CD4-positive, alpha-beta T cell treated with Interleukin-4 for 4 hours (primary cell): ENCODE measurements around the gene CDK4.

Experiments
- DNase-seq: peaks from one replicate; pipeline ENCODE4 v3.0.0-alpha.2; 2020

CDK4 gene

DNA sequence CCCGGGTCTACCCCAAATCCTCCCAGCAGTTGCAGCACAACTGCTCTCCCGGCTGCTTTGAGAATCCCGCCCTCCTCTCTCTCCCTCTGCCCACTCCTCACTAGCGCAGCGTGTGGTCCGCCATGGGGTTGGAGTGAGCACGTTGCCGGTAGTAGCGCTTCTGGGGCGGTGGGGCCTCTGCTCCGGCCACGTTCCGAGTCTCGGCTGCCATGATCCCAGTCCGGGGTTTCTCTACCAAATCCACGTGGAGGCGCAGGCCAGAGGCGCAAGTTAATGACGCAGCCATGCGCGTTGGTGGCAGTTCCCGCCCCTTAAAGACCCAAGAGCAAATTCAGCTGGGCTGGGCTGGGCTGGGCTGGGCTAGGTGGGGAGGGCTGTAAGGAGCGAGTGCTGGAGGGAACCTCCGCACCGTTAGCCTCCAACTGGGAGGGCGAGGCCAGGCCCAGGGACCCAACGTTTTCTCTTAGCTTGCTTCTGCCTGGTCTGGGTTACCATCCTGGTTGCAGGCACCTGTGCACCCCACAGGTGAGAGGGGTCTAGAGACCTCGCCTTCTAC lies 19.8 kb upstream of the CDK4 start, which contains the start of gene METTL1:
METTL1 (minus strand) TSS at position 233 of the 556 bp plus-strand sequence; CDS start at position 211, 22 bp downstream.
- peak; percentile 91 for DNase-seq

DNA sequence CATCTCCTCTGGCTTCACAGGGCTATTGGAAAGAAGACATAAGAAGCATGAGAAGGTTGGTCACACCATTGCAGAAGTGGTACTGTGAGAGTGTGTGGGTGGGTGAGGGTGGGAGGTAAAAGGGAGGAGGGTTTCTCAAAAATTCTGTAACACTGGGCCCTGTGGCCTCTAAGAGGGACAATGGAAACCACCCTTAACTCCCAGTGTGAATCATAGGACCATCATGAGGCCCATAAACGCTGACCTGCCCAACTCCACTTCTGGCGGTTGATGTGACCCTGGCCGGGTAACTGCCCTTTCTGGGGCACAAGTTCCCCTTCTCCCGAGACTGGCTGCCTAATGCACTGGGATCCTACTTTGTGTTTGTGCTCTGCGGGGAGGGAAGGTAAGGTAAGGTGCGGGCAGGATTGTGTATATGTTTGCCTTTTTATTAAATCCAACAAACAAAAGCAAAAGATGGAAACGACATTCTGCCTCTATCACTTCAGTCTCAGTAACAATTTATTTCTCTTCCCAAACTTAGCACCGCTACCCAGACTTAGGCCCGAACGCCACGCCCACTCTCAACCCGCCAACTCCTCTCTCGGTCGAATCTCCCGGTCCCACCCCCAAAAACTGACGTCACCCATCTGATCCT lies 19.2 kb upstream of the CDK4 start:
- DNase-seq = peak; percentile 78

DNA sequence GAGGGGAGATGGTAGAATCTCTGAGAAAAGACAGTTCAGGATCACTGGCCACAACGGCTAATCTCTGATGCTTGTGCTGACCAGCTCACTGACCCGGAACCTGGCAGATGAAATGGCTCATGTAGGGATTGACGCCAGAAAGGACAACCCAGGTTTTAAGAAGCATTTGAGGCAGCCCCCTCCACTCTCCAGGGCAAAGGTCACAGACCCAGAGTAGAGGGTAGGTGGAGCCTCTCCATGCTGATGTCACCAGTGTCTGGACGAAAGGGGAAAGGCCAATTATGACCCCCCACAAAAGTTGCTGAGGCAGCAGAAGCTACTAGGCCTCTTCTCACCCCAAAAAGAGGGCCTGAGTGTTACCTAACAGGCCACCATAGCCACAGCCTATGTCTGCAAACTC lies 18.6 kb upstream of the CDK4 start:
- no peak for DNase-seq

DNA sequence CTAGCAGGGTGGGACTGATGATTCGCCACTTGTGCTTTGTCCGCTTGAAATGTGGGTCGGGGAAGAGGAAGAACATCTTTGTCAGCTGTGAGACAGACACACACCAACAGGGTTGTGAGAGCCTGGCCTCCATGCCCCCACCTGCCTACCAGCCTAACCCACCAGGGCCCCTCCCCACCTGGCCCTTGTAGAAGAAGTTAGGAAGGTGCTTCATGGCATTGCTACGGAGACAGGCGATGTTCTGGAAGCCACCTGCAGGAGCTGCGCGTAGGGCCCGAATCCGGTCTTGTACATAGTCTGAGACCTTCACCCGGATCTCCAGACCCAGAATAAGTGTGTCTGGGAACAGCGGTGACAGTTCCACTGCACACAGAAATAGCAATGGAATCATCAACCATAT lies 17.5 kb upstream of the CDK4 start:
- DNase-seq = no peak

DNA sequence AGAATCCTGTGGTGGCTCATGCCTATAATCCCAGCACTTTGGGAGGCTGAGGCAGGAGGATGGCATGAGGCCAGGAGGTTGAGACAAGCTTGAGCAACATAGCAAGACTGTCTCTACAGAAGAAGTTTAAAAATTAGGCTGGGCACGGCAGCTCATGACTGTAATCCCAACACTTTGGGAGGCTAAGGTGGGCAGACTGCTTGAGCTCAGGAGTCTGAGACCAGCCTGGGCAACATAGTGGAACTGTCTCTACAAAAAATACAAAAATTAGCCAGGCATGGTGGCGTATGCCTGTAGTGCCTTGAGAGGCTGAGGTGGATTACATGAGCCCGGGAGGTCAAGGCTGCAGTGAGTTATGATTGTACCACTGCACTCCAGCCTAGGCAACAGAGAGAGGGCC lies 15.8 kb upstream of the CDK4 start:
- no peak for DNase-seq

DNA sequence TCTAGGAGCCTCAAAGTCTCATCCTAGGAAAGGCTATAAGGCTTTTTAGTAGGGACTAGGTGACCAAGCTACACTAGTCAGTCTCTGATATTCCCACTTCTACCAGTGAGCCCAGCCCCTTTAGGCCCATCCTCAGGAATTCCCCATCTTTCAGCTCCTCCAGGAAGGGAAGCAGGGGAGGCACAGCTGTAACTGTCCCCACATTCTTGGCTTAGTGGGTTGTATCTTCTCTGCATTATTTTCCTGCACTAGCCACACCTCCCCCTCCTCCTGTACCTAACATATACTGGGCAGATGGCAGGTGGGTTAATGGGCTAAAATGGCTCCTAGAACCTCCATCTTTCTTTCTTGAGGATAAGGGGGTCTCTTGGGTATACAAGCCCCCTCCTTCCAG lies 15.2 kb upstream of the CDK4 start:
- DNase-seq = no peak

DNA sequence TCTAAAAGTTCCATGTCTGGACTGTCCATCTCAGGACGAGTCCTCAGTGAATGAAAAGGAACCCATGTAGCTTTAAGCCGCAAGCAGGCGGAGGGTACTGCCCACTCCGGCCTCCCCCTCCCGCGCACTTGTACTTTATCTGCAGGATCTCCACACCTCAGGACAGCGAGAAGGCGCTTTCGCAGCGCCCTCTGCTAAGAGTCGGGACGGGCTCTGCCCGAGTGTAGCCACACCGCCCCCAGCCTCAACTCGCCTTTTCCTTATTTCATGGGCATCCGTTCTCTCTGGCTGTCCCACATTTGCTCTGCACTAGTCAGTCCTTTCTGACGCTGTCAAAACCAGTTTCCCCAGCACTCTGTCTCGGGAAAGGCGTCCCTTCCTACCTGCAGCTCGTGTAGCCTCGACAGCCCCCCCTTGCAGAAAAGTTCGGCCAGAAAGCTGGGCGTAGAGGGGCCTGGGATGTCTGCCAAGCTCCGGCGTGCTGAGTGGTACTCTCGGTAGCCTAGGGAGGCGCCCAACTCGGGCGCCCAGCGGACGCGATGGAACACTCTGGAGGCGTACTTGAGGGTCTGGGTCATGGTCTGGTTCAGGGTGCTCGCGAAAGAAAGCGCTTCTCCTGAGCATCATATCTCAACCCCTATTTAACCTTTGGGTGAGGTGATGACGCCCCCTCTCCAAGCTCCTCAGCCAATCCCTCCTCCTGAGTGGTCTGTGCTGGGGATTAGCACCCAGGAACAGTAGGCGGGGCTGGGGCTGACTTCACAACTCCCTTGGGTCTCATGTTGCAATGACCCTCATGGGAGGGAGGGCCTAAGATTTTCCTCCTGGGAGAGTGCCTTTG lies 14.6 kb upstream of the CDK4 start, which contains the start of gene CYP27B1:
CYP27B1 (minus strand) TSS at position 615 of the 841 bp plus-strand sequence; CDS start at position 578, 37 bp downstream.
- DNase-seq = no peak

DNA sequence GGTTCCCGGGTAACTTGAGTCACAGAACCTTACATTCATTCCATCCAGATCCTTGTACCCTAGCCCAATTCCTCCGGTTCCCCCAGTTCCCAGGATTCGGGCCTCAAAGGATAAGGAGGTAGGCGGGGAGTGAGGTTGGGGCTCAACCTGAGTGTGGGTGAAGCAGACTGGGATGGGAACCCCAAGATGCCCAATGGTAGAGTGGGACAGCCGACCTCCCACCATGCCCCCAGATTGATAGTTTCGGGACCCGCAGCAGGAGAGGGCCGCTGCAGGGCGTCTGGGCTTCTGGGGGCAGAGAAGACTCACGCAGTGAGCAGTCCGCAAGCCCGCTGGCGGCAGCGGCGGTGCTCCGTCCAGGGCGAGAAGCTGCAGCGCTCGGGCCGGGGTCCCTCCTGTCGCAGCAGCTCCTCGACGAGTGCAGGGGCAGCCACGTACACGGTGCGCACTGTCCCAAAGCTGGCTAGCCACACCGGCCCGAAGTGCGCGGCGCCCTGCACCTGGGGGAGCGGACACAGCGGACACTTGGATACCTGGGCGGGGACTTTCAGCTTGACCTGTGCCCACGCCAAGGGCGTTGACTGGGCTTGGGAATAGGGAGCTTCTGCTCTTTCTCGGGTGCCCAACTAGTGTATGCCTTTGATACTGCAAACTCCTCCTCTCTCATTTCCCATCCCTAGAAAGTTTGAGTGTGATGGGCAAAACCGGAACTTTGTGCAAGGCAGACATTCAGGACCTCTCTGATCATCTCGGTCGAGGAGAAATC lies 13.8 kb upstream of the CDK4 start:
- no peak for DNase-seq

DNA sequence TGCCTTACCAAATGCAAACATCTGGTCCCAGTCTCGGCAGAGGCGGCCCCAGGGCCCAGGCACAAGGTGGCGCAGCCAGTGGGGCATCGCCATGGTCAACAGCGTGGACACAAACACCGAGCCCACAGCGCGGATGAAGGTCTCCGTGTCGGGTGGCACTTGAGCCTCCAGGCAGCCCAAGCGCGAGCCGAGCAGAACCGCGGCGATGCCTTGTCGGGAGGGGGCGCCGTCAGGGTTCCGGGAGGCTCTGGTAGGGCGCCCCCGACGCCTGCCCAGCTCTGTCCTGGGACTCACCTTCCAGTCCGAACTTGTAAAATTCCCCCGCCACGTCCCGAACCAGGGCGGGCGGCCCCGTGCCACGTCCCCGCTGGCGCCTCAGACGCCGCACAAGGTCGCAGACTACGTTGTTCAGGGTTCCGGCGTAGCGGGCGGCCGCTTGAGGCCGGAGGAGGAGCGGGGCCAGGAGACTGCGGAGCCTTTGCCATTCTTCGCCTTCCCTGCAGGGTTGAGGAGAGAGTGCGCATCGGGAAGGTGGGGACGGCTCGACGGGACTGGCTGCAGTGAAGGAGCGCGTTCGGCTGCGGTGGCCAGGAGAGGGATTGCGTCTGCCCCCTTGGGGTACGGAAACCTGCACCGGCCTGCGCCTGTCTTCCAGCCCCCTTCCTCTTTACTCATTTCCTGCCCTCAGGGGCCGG lies 13.0 kb upstream of the CDK4 start:
- peak; percentile 36 for DNase-seq

DNA sequence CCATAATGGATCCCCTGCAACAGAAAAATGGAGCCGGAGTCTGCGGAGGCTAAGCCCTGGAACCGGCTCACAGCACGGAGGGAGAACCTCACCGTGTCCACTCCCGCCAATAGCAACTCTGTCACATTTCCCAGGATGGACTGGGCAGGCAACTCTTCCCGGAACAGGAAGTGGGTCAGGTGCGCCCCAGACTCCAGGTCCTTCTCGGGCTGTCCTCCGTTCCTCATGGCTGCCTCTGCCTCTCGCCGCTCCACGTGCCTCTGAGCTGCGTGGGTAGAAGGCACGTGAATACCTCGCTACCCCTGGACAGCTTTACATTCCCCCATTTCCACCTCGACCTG lies 12.5 kb upstream of the CDK4 start:
- no peak for DNase-seq

DNA sequence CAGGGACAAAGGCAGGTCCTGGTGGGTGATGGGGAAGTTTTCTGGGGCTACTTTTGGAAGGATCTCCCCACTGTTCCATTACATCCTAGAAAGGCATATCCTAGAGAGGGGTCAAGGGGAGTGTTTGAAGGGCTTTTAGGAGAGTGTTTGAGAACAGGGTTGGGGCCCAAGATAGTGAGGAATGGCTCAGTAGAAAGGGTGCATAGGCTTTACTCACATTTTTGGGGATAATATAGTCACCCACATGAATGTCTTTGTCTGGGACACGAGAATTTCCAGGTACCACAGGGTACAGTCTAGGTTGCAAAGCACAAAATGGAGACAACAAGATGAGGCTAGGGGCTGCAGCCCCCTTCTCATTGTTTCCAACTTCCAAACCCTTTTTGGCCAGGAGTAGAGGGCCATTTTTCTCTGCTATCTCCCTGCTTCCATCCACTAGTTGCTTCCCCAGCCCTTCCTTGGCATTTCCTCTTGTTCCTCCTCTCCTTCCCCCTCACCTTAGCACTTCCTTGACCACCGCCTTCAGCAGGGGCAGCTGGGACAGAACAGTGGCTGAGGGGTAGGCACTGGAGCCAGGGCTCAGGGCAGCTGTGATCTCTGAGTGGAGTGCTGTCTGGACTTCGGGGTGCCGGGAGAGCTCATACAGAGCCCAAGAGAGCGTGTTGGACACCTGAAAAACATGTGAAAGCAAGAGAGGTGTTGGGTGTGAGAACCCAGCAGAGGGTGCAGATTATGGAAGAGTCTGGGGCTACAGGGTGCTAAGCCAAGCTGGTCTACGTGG lies 12.0 kb upstream of the CDK4 start:
- no peak for DNase-seq

DNA sequence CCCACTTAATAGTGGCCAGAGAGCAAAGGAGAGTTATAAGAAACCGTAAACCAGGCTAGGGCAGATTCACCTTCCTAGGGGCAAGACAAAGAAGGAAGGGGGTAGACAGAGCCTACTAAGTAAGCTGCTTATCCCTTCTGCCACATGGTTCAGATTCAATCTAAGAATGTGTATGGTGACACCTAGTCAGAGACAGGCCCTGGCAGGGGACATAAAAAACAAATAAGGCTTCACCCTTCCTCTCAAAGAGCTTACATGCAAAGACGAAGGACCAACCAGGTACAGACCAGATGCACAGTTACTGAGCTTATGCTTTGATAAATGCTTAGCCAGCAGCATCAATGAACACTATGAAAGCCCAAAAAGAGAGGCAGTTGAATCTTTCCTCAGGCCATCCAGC lies 10.4 kb upstream of the CDK4 start:
- DNase-seq = no peak

DNA sequence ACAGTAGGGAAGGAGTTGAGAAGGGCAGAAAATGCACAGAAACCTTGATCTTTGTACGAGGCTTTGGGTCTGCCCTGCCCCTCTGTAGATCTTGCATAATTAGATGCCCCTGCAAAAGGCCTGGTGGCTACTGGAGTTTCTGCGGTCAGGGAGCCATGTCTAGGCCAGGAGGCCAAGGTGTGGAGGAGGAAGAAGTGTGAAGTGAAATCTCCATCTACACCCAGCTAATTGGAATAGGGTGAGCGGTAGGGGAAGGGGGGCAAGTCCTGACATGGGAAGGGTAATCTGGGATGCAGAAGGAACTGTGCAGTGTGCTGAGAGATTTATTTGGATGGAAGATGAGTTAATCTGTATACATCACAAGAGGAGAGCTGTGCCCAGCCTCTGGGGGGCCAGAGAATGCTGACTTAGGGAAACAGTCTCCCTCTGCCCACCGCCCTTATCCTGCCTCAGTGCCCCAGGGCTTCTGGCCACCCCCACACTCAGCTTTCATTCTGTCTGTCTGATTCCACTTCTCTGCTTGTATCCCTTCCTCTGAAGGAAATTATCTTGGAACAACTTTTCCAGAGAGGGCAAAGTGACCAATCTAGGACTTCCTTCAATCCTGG lies 9.4 kb upstream of the CDK4 start:
- DNase-seq = no peak

DNA sequence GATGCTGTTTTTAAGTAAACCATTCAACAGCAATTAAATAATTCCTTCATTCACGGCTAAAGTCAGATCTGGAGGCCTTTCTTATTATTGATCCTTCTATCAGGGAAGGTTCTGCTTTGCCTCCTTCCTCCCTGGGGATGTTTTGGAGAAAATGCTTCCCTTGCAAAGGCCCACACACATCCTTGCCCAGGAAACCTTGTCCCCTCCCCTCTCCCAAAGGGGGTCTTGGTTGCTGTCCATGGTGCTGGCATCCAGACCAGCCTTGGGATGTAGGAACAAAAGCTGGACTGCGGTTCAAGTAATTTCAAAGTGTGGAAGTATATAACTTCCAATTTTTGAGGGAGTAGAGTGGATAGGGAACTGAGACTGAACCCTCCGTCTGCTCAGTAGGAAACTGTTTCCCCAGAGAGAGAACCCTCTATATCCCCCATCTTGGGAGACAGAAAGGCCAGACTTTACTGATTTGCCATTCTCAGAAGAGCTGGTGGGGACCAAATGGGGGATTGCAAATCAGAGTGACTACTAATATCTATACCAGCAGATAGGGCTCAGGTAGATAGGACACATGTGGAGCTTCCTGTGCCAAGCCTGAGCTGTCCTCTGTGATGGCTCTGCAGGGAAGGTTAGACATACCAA lies 8.4 kb upstream of the CDK4 start:
- no peak for DNase-seq

DNA sequence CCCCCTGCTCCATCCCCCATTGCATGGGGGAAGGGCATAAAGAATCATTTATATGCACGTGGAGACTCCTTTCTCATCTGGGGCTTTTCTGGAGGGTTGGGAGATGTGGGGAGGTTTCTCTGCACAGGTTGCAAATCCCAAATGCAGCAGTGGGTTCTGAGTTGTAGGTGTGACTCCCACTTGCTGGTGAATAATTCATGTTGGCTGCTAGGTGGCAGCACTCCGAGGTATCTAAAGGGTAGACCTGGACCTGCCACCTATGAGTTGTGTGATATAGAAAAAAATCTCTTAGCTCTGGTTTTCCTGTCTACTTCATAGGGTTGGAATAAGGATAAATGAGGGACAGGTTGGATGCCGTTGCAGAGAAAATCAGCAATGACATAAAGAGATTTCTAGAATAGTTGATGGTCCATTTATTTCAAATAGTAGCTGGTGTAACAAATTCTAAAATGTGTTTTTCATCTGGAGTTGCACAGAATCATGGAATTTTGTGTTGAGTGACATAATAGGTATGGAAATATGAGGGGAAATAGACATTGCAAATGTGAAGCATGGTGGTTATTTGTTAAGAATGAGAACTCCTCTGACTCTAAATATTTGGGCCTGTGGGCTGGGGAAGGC lies 7.4 kb upstream of the CDK4 start:
- peak; percentile 57 for DNase-seq

DNA sequence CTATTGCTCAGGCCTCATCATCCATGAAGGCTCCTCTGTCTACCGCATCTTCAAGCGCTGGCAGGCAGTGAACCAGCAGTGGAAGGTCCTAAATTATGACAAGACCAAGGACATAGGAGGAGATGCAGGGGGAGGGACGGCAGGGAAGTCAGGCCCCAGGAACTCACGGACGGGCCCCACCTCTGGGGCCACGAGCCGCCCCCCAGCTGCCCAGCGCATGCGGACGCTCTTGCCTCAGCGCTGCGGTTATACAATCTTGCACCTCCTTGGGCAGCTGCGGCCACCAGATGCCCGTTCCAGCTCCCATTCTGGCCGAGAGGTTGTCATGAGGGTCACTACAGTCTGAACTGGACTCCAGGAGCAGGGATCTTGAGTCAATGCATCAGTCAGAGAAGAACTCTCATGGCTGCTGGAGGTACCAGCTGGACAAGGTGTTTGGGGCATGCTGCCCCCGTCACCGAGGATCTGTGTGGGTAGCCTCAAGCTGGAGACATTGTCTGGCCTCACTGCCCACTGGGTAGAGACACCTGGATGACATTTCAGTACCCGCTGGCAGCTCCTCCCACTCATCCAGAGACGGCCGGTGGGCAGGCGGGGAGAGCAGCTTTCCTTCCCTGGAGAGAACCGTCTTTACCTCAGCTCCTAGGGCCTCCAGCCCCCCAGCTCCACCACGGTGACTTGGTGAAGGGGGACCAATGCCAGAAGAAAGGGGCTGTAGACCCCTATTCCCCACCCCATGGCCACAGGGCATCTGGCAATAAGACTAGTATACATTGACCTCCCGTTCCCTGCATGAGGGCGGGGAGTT lies 6.6 kb upstream of the CDK4 start:
- no peak for DNase-seq

DNA sequence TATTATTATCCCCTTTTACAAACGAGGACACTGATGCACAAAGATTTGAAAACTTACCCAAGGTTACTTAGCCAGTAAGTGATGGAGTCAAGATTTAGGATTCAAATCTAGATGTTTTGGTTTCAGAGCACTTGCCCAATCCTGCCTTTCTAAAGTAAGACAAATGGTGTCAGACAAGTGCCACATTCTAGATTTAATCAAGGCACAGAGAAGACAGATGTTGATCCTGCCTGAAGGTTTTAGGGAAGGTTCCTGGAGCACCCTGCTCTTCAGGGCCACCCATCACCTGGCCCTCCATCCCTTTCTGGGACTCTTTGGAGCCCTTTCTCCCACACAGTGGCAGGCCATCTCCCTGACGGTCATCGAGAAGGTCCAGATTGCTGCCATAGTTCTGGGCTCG lies 5.7 kb upstream of the CDK4 start:
- no peak for DNase-seq

DNA sequence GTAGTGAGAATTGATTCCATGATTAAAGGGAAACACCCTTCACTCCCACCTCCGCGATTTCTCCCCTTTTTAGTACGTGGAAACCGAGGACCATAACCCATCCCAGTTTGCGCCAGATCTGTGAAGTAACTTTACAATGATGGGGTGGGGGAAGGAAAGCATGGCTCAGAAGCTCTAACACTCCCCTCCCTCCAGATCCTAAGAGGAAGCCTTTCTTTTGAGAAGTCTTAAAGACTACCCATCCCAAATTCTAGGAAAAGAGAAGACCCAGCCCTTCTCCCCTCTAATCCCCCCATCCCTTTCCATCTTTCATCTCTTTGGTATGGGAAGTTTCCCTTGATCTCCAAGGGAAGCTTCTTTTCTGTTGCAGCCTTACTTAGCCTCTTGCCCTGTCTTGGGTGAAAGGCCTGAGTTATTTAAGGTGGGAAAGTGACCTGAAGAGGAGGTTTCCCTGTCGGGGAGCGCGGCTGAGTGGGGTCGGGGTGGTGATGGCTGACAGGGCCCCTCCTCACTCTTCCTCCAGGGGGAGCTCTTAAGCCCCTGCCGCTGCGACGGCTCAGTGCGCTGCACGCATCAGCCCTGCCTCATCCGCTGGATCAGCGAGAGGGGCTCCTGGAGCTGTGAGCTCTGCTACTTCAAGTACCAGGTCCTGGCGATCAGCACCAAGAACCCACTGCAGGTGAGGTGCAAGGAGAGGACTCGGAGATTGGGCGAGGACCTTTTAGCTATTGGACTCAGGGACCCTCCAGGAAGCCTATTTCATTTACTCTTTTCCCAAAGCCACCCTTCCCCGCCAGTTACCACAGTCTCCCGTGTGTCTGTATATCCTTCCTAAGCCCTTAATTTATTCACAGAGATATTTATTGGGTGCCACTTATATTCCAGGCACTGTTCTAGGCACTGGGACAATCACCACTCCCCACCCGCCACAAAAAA lies 4.6 kb upstream of the CDK4 start:
- DNase-seq = peak; percentile 62
